ENCODE results near the gene SRRM1. TPM values are rescaled to one million over a fixed set of nuclear protein-coding genes. Genes with fewer than 3 reads are reported as not detected.
A peak's percentile ranks its signal among the peaks of the same experiment; 100 is the strongest.
"Not testable (repeated sequence)": the region's sequence is repeated elsewhere in the genome, so short reads cannot be mapped to it uniquely, and the experiment has no call there.

SRRM1 gene
- total RNA-seq, 1 donor from 2014 or later, result 18.1 TPM

DNA sequence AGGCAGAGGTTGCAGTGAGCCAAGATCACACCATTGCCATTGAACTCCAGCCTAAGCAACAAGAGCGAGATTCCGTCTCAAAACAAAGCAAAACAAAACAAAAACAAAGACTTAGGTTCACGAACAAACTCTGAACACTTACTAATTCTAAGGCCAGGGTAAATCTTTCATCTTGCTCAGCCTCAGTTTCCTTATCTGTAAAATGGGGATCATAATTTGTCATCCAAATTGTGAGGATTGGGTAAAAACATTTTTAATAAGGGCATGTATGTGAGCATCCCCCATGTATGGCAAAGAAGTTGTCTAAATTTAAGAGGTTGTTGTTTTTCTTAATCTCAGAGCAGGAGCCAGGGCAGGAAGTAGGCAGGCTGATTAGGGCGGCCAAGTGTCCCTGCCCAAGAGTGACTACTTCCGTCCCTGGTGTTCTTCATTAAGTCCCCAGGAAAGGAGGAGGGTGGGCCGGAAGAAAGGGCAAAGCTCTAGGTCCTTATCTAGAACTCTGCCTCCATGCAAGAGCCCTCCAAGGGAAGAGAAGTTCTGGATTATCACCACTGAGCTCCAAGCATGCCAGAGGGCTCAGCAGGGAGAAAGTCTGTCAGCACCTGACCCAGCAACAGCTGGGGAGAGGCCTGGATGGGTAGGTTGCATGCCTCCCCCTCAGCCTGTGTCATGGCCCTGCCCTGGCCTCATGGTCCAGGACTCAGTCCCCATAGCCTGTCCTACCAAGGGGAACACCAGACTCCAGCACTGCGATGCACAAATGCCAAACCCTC, 52.3 kb downstream of the SRRM1 start:
- DNase-seq (ENCODE audit: low read depth in 2 of 2), result peak in 1 of 2 donors; percentile 41

DNA sequence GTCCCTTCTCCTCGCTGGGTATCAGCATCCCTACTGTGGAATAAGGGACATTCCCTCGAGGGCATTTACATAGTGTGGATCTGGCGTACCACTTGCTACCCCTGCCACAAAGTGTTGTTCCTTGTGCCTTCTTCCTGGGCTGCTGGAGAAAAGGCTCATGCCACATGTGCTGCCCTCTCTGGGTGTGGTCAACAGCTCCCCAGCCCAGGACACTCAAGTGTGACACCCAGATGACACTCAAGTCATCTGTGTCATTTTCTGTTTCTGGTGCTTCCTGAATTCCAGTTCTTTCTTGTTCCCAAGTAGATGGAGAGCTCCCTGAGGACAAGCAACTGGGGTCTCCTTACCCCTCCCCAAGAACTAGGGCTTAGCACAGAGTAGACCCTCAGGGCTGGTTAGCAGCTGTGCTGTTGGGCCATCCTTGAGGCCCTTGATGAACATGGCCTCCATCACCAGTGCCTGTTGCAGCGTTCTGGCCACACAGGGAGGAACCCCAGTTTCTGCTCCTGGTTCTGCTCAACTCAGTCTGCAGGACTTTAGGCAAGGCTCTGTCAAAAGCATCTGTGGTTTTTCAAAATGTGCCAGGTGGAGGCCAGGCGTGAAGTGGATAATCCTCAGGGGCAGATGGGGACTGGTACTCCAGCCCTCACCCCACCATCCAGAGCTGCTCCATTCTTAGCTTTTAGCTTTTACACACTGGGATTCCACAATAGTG, 53.1 kb downstream of the SRRM1 start:
- no peak for DNase-seq (ENCODE audit: low read depth in 2 of 2)

DNA sequence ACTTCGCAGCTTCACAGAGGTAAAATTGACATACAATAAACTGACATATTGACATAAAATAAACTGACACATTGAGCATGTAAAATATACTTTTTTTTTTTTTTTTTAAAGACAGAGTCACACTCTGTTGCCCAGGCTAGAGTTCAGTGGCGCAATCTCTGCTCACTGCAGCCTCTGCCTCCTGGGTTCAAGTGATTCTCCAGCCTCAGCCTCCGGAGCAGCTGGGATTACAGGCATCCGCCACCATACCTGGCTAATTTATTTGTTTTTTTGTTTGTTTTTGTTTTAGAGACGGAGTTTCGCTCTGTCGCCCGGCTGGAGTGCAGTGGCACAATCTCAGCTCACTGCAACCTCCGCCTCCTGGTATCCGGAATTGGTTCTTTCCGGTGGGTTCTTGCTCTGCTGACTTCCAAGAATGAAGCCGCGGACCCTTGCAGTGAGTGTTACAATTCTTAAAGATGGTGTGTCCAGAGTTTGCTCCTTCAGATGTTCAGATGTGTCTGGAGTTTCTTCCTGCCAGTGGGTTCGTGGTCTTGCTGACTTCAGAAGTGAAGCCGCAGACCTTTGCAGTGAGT, 53.7 kb downstream of the SRRM1 start:
- DNase-seq (ENCODE audit: low read depth in 2 of 2), result no peak

DNA sequence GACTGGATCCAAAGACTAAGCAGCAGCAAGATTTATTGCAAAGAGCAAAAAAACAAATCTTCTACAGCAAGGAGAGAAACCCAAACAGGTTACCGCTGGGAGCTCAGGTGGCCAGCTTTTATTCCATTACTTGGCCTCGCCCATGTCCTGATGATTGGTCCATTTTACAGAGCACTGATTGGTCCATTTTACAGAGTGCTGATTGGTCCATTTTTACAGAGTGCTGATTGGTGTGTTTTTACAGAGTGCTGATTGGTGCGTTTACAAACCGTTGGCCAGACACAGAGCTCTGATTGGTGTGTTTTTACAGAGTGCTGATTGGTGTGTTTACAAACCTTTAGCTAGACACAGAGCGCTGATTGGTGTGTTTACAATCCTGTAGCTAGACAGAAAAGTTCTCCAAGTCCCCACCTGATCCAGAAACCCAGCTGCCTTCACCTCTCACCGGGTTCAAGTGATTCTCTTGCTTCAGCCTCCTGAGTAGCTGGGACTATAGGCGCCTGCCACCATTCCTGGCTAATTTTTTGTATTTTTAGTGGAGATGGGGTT, 54.4 kb downstream of the SRRM1 start:
- DNase-seq (ENCODE audit: low read depth in 2 of 2), result not testable (repeated sequence)

GRCh38 chr1:24698326-24698725, 55.2 kb downstream of the SRRM1 start:
- DNase-seq (ENCODE audit: low read depth in 2 of 2), result not testable (repeated sequence)

DNA sequence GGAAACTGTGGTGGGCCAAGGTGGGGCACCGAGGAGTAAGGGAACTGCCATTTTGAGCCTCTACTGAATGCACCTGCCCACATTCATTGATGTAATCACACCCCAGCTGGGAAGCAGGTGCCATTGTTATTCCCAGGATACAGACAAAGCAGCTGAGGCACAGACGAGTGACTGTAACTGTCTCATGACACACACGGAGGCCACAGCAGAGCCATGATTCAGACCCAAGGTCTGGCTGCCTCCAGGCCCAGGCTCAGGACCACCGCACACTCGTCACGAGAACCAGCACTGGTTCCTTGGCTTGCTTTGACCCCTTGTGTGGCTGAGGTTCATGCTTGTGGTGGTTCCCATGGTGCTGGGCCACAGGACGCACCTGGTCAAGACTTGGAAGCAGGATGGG, 56.5 kb downstream of the SRRM1 start:
- DNase-seq (ENCODE audit: low read depth in 2 of 2), result peak in 1 of 2 donors; percentile 86

- no peak for DNase-seq (ENCODE audit: low read depth in 2 of 2)
Measured at GRCh38 chr1:24702511-24703293, 59.6 kb downstream of the SRRM1 start.

DNA sequence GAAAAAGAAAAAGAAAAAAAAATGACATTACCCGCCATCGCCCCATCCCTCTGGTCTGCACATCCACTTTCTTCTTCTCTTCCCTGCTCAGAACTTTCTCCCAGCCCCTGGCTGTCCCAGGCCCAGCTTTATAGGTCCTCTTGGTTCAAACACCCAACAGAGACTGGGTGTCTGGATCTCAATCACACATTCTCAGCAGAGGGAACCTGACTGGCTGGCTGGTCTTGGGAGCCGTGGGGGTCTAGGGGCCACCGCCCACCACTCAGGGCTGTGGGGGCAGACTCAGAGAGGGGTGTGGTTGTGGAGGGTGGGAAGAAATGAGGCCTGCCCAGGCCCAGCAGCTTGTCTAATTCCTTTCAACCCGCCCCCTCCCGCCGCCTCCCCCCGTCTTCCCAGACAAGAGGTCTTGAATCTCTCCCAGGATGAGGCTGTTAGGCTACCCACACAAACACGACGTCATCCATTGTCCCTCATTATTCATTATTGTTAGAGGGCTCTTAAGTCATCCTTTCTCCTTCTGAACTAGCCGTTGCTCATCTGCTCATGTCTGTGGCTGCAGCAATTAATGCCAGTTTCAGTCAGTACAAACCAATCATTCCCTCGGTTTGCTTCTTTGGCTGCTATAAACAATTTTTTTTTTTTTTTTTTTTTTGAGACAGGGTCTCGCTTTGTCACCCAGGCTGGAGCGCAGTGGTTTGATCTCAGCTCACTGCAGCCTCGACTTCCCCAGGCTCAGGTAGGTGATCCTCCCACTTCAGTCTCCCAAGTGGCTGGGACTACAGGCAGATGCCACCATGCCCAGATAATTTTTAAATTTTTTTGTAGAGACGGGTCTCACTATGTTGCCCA, 61.5 kb downstream of the SRRM1 start:
- peak; percentile 23 to 88 for DNase-seq (ENCODE audit: low read depth in 2 of 2)

DNA sequence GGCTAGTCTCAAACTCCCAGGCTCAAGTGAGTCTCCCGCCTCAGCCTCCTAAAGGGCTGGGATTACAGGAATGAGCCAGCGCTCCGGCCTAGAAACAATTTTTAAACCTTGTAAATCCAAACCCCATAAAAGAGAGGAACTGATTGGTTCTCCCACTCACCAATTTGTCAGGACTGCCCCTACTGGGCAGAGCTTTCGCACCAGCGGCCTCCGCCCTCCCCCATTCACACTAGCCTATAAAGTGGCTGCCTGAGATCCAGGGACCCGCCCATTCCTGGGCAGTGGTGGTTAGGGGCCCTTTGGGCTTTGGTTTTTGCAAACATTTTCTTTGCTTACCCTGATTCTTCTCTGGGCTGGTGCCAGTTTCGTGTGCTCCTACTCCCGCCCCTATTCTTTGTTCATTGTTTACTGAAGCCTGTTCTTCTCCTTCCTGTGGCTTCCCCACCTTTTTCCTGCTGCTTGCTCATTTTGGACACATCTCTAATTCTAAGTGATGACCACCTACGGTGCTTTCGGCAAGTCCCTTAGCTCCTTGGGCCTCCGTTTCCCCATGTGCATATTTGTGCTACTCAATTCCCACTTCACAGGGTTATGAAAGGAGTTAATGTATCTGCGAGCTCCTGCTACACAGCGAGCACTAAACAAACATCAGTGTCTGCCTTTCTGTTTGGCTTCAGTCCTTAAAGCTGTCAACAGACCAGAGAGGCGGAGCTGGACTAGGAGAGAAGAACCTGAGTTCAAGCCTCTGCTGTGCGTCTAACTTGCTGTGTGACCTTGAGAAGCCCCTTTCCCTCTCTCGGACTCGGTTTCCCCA, 62.4 kb downstream of the SRRM1 start:
- peak; percentile 94 to 98 for DNase-seq (ENCODE audit: low read depth in 2 of 2)

GRCh38 chr1:24706074-24706389, 62.9 kb downstream of the SRRM1 start:
- not testable (repeated sequence) for DNase-seq (ENCODE audit: low read depth in 2 of 2)

GRCh38 chr1:24707687-24708086, 64.6 kb downstream of the SRRM1 start:
- peak in 1 of 2 donors; percentile 64 for DNase-seq (ENCODE audit: low read depth in 2 of 2)

DNA sequence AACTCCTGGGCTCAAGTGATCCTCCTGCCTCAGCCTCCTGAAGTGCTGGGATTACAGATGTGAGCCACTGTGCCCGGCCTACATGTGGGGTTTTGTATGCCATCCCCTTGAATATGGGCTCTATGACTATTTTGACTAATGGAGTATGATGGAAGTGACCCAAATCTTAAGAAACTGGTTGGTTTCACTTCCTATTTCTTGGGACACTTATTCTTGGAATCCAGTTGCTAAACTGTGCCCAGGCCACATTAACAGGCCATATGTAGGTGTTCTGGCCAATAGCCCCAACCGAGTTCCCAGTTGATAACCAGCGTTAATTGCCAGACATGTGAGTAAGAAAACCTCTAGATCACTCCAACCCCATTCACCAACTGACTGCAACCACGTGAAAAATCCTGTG, 65.8 kb downstream of the SRRM1 start:
- DNase-seq (ENCODE audit: low read depth in 2 of 2), result no peak

DNA sequence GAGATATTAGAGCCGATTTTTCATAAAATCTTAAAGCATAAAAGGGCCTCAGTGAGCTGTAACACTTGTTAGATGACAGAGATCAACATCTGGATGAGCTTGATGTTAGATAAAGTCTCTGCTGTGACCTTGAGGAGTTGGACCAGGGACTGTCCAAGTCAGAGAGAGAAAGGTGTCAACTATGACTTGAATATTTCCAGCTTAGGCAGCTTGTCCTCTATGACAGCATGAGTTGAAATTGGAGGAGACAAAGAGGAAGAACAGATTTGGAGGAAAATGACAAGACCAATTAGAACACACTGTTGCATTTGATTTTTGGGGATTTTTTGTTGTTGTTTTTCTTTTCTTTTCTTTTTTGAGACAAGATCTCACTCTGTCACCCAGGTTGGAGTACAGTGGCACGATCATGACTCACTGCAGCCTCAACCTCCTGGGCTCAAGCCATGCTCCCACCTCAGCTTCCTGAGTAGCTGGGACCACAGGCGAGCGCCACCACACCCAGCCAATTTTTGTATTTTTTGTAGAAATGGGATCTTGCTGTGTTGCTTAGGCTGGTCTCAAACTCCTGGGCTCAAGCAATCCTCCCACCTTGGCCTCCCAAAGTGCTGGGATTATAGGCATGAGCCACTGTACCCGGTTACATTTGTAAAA, 66.8 kb downstream of the SRRM1 start:
- no peak for DNase-seq (ENCODE audit: low read depth in 2 of 2)

GRCh38 chr1:24711329-24711728, 68.2 kb downstream of the SRRM1 start:
- DNase-seq (ENCODE audit: low read depth in 2 of 2), result no peak

DNA sequence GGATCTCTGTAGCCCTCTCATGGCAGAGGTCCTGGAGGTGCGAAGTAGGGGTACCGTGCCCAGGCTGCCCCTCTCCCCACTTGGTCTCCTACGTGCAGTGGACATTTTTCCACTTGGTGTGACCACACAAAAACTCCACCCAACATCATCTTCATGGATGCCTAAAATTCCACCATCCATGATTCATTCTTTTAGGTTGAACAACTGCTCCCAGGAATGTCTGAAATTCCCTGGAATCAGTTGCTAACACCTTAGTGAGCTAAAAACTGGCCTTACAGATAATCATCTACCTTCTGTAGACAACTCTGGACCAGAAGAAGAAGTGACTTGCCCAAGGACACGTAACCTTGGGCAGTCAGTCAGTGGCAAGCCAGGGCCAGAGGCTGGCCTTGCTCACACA, 70.1 kb downstream of the SRRM1 start:
- no peak for DNase-seq (ENCODE audit: low read depth in 2 of 2)

GRCh38 chr1:24713736-24714135, 70.6 kb downstream of the SRRM1 start:
- DNase-seq (ENCODE audit: low read depth in 2 of 2), result no peak

- no peak for DNase-seq (ENCODE audit: low read depth in 2 of 2)
Measured at GRCh38 chr1:24714859-24715520, 71.9 kb downstream of the SRRM1 start.

GRCh38 chr1:24715658-24716057, 72.6 kb downstream of the SRRM1 start:
- no peak for DNase-seq (ENCODE audit: low read depth in 2 of 2)
